ENCODE results near the gene SLC12A2. TPM values are rescaled to one million over a fixed set of nuclear protein-coding genes. Genes with fewer than 3 reads are reported as not detected.
A peak's percentile ranks its signal among the peaks of the same experiment; 100 is the strongest.

SLC12A2 gene
- total and polyA plus RNA-seq, 2 of the 4 experiments (the other 2 are of a cell fraction), result 5.6 to 30.3 TPM

DNA sequence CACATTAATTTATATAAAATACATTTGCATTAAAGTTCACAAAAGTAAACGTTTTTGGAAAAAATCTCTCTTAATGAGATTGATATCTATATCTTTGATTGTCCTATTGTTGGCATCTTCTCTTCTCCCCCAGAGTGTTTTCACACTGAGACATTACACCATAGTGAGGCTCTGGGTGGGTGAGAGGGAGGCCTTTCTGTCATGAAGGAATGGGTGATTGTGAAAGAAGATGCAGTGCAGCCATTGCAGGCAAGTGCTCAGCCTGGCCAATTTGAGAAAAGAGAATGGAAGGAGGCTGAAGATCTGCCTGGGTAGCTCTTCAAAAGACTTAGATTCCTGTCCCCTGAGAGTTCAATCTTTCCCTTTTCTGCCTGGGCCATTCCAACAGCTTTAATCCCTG lies 140.8 kb downstream of the SLC12A2 start:
- no peak overlapping the region for H2AK9ac ChIP-seq (replicated peaks; ENCODE audit: low read depth, low read length, poor library complexity)
- in situ Hi-C loops (cut with MboI; ENCODE audit: low sequenced_read_pairs) (loop anchor here (5.0 kb wide), 1 partner anchor 453 kb away; no protein-coding TSS in a partner anchor), dilution Hi-C loops (cut with HindIII; ENCODE audit: low sequenced_read_pairs, unreplicated experiment) (no loop called here), intact Hi-C loops (cut with micrococcal nuclease) (no loop called here)
- H2BK5ac ChIP-seq (ENCODE audit: low read depth, low read length, poor library complexity, severe bottlenecking), result no peak overlapping the region
- peak overlapping the region; percentile 12; the same call in 1 of the 2 replicates for H2AK5ac ChIP-seq (ENCODE audit: low read depth, low read length)
- no peak overlapping the region for H3K18ac ChIP-seq (ENCODE audit: low read depth, low read length)
- no peak overlapping the region for H2BK15ac ChIP-seq (ENCODE audit: low read depth, low read length)
- no TSS peak for BruUV-seq (replicated peaks)
- H3K4me3 ChIP-seq (ENCODE audit: insufficient read depth, low read depth, low read length), result no peak overlapping the region
- ATAC-seq (ENCODE audit: low read depth) (no peak; the same call in 1 of the 2 replicates), DNase-seq (no peak)
- TF ChIP-seq, protein P1, sequence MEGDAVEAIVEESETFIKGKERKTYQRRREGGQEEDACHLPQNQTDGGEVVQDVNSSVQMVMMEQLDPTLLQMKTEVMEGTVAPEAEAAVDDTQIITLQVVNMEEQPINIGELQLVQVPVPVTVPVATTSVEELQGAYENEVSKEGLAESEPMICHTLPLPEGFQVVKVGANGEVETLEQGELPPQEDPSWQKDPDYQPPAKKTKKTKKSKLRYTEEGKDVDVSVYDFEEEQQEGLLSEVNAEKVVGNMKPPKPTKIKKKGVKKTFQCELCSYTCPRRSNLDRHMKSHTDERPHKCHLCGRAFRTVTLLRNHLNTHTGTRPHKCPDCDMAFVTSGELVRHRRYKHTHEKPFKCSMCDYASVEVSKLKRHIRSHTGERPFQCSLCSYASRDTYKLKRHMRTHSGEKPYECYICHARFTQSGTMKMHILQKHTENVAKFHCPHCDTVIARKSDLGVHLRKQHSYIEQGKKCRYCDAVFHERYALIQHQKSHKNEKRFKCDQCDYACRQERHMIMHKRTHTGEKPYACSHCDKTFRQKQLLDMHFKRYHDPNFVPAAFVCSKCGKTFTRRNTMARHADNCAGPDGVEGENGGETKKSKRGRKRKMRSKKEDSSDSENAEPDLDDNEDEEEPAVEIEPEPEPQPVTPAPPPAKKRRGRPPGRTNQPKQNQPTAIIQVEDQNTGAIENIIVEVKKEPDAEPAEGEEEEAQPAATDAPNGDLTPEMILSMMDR (conservative IDR thresholded peaks at IDR 0.05; ENCODE audit: low read depth, low read length), result no peak
- TF ChIP-seq MXI1 (IDR thresholded peaks at IDR 0.05; ENCODE audit: borderline replicate concordance, low read depth, low read length) (no peak), RFX5 (IDR thresholded peaks at IDR 0.05; ENCODE audit: low read depth, low read length) (no peak), CHD1 (IDR thresholded peaks at IDR 0.05; ENCODE audit: low read depth, low read length) (no peak), CEBPB (IDR thresholded peaks at IDR 0.05; ENCODE audit: low read depth, low read length) (0 out of 2 replicates have a peak, but pooled peaks have one; percentile 12), MAZ (IDR thresholded peaks at IDR 0.05; ENCODE audit: borderline replicate concordance, low read depth, low read length) (no peak)
- TF ChIP-seq, protein P2, sequence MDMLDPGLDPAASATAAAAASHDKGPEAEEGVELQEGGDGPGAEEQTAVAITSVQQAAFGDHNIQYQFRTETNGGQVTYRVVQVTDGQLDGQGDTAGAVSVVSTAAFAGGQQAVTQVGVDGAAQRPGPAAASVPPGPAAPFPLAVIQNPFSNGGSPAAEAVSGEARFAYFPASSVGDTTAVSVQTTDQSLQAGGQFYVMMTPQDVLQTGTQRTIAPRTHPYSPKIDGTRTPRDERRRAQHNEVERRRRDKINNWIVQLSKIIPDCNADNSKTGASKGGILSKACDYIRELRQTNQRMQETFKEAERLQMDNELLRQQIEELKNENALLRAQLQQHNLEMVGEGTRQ (IDR thresholded peaks at IDR 0.05; ENCODE audit: low read depth, low read length), result no peak
- H3K23ac ChIP-seq (ENCODE audit: low read depth, low read length), result no peak overlapping the region
- no CpG with 5 or more reads among the region's 1 CpG for WGBS, 2 experiments (ENCODE audit: extremely low coverage in 2 of 2, insufficient read length in 1 of 2)
- no peak overlapping the region for H3K4ac ChIP-seq (ENCODE audit: low read depth, low read length)
- no peak overlapping the region for H3K9ac ChIP-seq (ENCODE audit: low read depth, low read length)
- H4K5ac ChIP-seq (ENCODE audit: low read depth, low read length), result no peak overlapping the region
- ChIA-PET CTCF (no interaction called here), POLR2A (ENCODE audit: unreplicated experiment) (no interaction called here)
- H3K9me3 ChIP-seq (ENCODE audit: control insufficient read depth, insufficient read depth, low read length), result no peaks in the 10 kb centered on the region
- no peak overlapping the region for H4K91ac ChIP-seq (ENCODE audit: insufficient read depth, low read depth, low read length)
- H3K36me3 ChIP-seq (ENCODE audit: control insufficient read depth, insufficient read depth, low read length), result no peaks in the 10 kb centered on the region
- no peak overlapping the region for H3K56ac ChIP-seq (ENCODE audit: extremely low read depth, insufficient read depth, low read length)
- H4K8ac ChIP-seq (ENCODE audit: low read depth in 2 of 2, low read length in 2 of 2), result no peak overlapping the region
- no peak overlapping the region for H2AFZ ChIP-seq (replicated peaks; ENCODE audit: low read length, poor library complexity)
- no peak overlapping the region for H3K4me2 ChIP-seq (ENCODE audit: low read depth, low read length)
- H4K20me1 ChIP-seq (ENCODE audit: insufficient read depth, low read length), result no peaks in the 10 kb centered on the region
- H3K27ac ChIP-seq (ENCODE audit: insufficient read depth, low read length), result no peak overlapping the region
- no peak overlapping the region for H2BK20ac ChIP-seq (ENCODE audit: low read depth, low read length)
- no peak overlapping the region for H2BK120ac ChIP-seq (ENCODE audit: low read depth, low read length)
- H3K9me1 ChIP-seq (ENCODE audit: insufficient read depth, low read length), result peaks cover 5% of the 10 kb centered on the region; the same call in 1 of the 2 replicates
- peaks cover 3% of the 10 kb centered on the region for H3K4me1 ChIP-seq (ENCODE audit: control insufficient read depth, insufficient read depth, low read length)
- H3K79me1 ChIP-seq (ENCODE audit: low read depth in 1 of 2, low read length in 2 of 2), result no peaks in the 10 kb centered on the region
- H3K27me3 ChIP-seq (ENCODE audit: control insufficient read depth, insufficient read depth, low read length), result peaks cover 1% of the 10 kb centered on the region; the same call in 1 of the 2 replicates
- no peak overlapping the region for H3K14ac ChIP-seq (replicated peaks; ENCODE audit: low read depth, low read length)

All from IMR-90 (cell line).